Body of pancreas (tissue), 4 donors: ENCODE data around the gene SELENBP1.

Experiments
- CTCF ChIP-seq, 7 experiments: fragments of 450-650 bp in 4 of 7; fragments of 200-600 bp in 3 of 7; sonication (generic) in 3 of 7; IDR thresholded peaks; one replicate each; pipeline ENCODE4 v1.5.1; 2016 to 2019; ENCODE audit warnings: antibody characterized with exemption in 7 of 7
- POLR2A ChIP-seq, 3 donors: fragments of 450-650 bp; IDR thresholded peaks; one replicate each; pipeline ENCODE4 v1.6.1; 2016; ENCODE audit warnings: antibody characterized with exemption in 3 of 3, mild to moderate bottlenecking in 2 of 3

GRCh38 chr1:151372058-151372934, at the start of gene SELENBP1:
- TF ChIP-seq CTCF (IDR thresholded peaks at IDR 0.05) (no peak), POLR2A (IDR thresholded peaks at IDR 0.05) (peak; percentile 88 to 97 (median 97))
